HCT116 (cell line): ENCODE data around the gene SBNO2. TPM values are rescaled to one million over a fixed set of nuclear protein-coding genes. Genes with fewer than 3 reads are reported as not detected.
A peak's percentile ranks its signal among the peaks of the same experiment; 100 is the strongest.

Experiments
- ATAC-seq: fragments of 200-7000 bp; cut with Tn5 transposase; 2 replicates; pipeline ENCODE4 v1.9.1; 2020; ENCODE audit warnings: mild to moderate bottlenecking, moderate library complexity
- BruUV-seq: library from RNA; stranded (reverse); fragments of 400-500 nt; replicated peaks from 2 replicates; lab custom pipeline; 2021; lab: Mats Ljungman, UMichigan
- CTCF ChIA-PET: fragments of 300-600 bp; sonication (Branson Sonifier 250); formaldehyde crosslinking; loops from one replicate; lab custom pipeline; 2021; ENCODE audit warnings: antibody characterized with exemption; lab: Charles Lee
- POLR2A ChIA-PET: fragments of 300-600, 350-600 bp; sonication (Branson Sonifier 250); formaldehyde crosslinking; loops from one replicate; lab custom pipeline; 2021; ENCODE audit warnings: antibody characterized with exemption; lab: Charles Lee
- RAD21 ChIA-PET, 2 experiments: fragments of 300-600 bp; sonication (Branson Sonifier 250); formaldehyde crosslinking; loops; one replicate each; lab custom pipeline; 2023; ENCODE audit warnings: low total read pairs in 2 of 2; ENCODE audit not compliant: uncharacterized antibody in 2 of 2, unreplicated experiment in 2 of 2, low non-redundant PET in 1 of 2; lab: Charles Lee
- DNase-seq: peaks from one replicate; pipeline ENCODE4 v3.0.0-alpha.2; 2010; ENCODE audit warnings: low read depth, low spot score
- H2AFZ ChIP-seq: fragments of 200-600 bp; shearing (Covaris generic), sonication (generic); 2 replicates; pipeline ENCODE4 v1.6.1; 2017; ENCODE audit warnings: low read depth, mixed run types, mixed read lengths, antibody characterized with exemption, low read length; ENCODE audit not compliant: poor library complexity, severe bottlenecking
- H3K27ac ChIP-seq: 2 replicates; pipeline ENCODE4 v1.5.1; 2012; ENCODE audit warnings: low read depth, low read length
- H3K27me3 ChIP-seq: fragments of 200-600 bp; sonication (generic); 2 replicates; pipeline ENCODE4 v1.6.1; 2016; ENCODE audit warnings: mixed run types, low read length, mixed read lengths; ENCODE audit not compliant: insufficient read depth
- H3K36me3 ChIP-seq, 2 experiments: fragments of 200-500 bp in 1 of 2; fragments of 200-600 bp in 1 of 2; sonication (Bioruptor generic) in 1 of 2; sonication (generic) in 1 of 2; 2 replicates each; pipeline versions ENCODE4 v1.5.1 to v1.6.1; 2014 to 2016; ENCODE audit warnings: low read length in 2 of 2, inconsistent platforms in 1 of 2, mixed read lengths in 1 of 2, mixed run types in 1 of 2; ENCODE audit not compliant: insufficient read depth in 2 of 2, control insufficient read depth in 1 of 2
- H3K4me1 ChIP-seq, 2 experiments: fragments of 200-600 bp in 1 of 2; sonication (generic) in 1 of 2; 2 replicates each; pipeline versions ENCODE4 v1.5.1 to v1.6.1; 2012 to 2017; ENCODE audit warnings: low read length in 2 of 2, inconsistent platforms in 1 of 2, mild to moderate bottlenecking in 1 of 2, mixed read lengths in 1 of 2, mixed run types in 1 of 2, moderate library complexity in 1 of 2; ENCODE audit not compliant: insufficient read depth in 2 of 2, control insufficient read depth in 1 of 2
- H3K4me2 ChIP-seq: fragments of 200-600 bp; sonication (generic); 2 replicates; pipeline ENCODE4 v1.6.1; 2017; ENCODE audit warnings: mixed run types, low read length, mixed read lengths
- H3K4me3 ChIP-seq, 2 experiments: fragments of 200-600 bp in 1 of 2; sonication (generic) in 1 of 2; replicated peaks in 1 of 2; 2 replicates each; pipeline ENCODE4 v1.5.1; 2011 to 2016; ENCODE audit warnings: low read length in 2 of 2, control low read depth in 1 of 2, low read depth in 1 of 2, mild to moderate bottlenecking in 1 of 2, mixed read lengths in 1 of 2, mixed run types in 1 of 2
- H3K79me2 ChIP-seq: fragments of 200-600 bp; sonication (generic); 2 replicates; pipeline ENCODE4 v1.6.1; 2017; ENCODE audit warnings: mild to moderate bottlenecking, mixed run types, low read length, moderate library complexity, mixed read lengths; ENCODE audit not compliant: insufficient read depth
- H3K9ac ChIP-seq: fragments of 200-600 bp; sonication (generic); 2 replicates; pipeline ENCODE4 v1.6.1; 2016; ENCODE audit warnings: low read length, mixed read lengths
- H3K9me2 ChIP-seq: fragments of 200-600 bp; sonication (generic), shearing (Covaris generic); 2 replicates; pipeline ENCODE4 v1.6.1; 2017; ENCODE audit warnings: mixed run types, mild to moderate bottlenecking, moderate library complexity; ENCODE audit not compliant: insufficient read depth
- H3K9me3 ChIP-seq, 2 experiments: fragments of 200-500 bp in 1 of 2; fragments of 200-600 bp in 1 of 2; sonication (Bioruptor generic) in 1 of 2; sonication (generic) in 1 of 2; 2 replicates each; pipeline ENCODE4 v1.6.1; 2014 to 2017; ENCODE audit warnings: low read length in 2 of 2, mixed read lengths in 2 of 2, inconsistent platforms in 1 of 2, low read depth in 1 of 2, mild to moderate bottlenecking in 1 of 2, mixed run types in 1 of 2, moderate library complexity in 1 of 2; ENCODE audit not compliant: control insufficient read depth in 1 of 2, insufficient read depth in 1 of 2
- H4K20me1 ChIP-seq: fragments of 200-600 bp; sonication (generic), shearing (Covaris generic); 2 replicates; pipeline ENCODE4 v1.6.1; 2017; ENCODE audit warnings: mixed run types, mild to moderate bottlenecking, moderate library complexity; ENCODE audit not compliant: insufficient read depth
- CBX3 ChIP-seq: IDR thresholded peaks from 2 replicates; pipeline ENCODE4 v1.6.1; 2012; ENCODE audit warnings: low read depth
- EGR1 ChIP-seq: IDR thresholded peaks from 2 replicates; pipeline ENCODE4 v1.6.1; 2012; ENCODE audit warnings: low read depth
- ELF1 ChIP-seq: IDR thresholded peaks from 2 replicates; pipeline ENCODE4 v1.6.1; 2012; ENCODE audit warnings: low read depth, borderline replicate concordance
- EZH2 ChIP-seq: fragments of 200-600 bp; sonication (generic); IDR thresholded peaks from 2 replicates; pipeline ENCODE4 v1.6.1; 2017; ENCODE audit warnings: antibody characterized with exemption, mixed run types
- EZH2phosphoT487 ChIP-seq: fragments of 200-600 bp; IDR thresholded peaks from 2 replicates; pipeline ENCODE4 v1.6.1; 2018; ENCODE audit warnings: antibody characterized with exemption, borderline replicate concordance
- FOSL1 ChIP-seq: IDR thresholded peaks from 2 replicates; pipeline ENCODE4 v1.6.1; 2012; ENCODE audit warnings: low read depth
- POLR2AphosphoS5 ChIP-seq: IDR thresholded peaks from 2 replicates; pipeline ENCODE4 v1.6.1; 2011; ENCODE audit warnings: mild to moderate bottlenecking, low read depth, low read length, moderate library complexity
- SIN3A ChIP-seq: IDR thresholded peaks from 2 replicates; pipeline ENCODE4 v1.6.1; 2012; ENCODE audit warnings: low read depth
- SP1 ChIP-seq: IDR thresholded peaks from 2 replicates; pipeline ENCODE4 v1.6.1; 2012; ENCODE audit warnings: low read depth
- SRF ChIP-seq: IDR thresholded peaks from 2 replicates; pipeline ENCODE4 v1.6.1; 2012; ENCODE audit warnings: low read depth
- TCF7L2 ChIP-seq: IDR thresholded peaks from 2 replicates; pipeline ENCODE4 v1.7.0; 2011; ENCODE audit warnings: borderline replicate concordance, inconsistent platforms; ENCODE audit not compliant: insufficient read depth, insufficient read length; ENCODE audit errors: extremely low read depth
- YY1 ChIP-seq: IDR thresholded peaks from 2 replicates; pipeline ENCODE4 v1.6.1; 2011; ENCODE audit warnings: low read length, low read depth, moderate library complexity, mild to moderate bottlenecking; ENCODE audit not compliant: insufficient replicate concordance; ENCODE audit errors: extremely low read depth
- ZFX ChIP-seq: fragments of 450-650 bp; IDR thresholded peaks from 2 replicates; pipeline ENCODE4 v1.6.1; 2017
- ZNF274 ChIP-seq: fragments of 200-500 bp; sonication (Bioruptor generic); IDR thresholded peaks from 2 replicates; pipeline ENCODE4 v1.6.1; 2014; ENCODE audit warnings: mild to moderate bottlenecking, low read depth, low read length, inconsistent platforms
- intact Hi-C: fragments of 100-400 bp; cut with micrococcal nuclease; formaldehyde crosslinking; loops from 2 replicates; pipeline ENCODE4 v1.10.0; 2022
- total RNA-seq: library from RNA; stranded (reverse); gene quantifications from one replicate; pipeline ENCODE4 v1.2.1, GENCODE V29; 2021; ENCODE audit not compliant: unreplicated experiment
- TF ChIP-seq, protein P1 (sequence below), 3 experiments: fragments of 200-600 bp in 1 of 3; sonication (generic) in 1 of 3; IDR thresholded peaks in 2 of 3; conservative IDR thresholded peaks in 1 of 3; 2 replicates each; pipeline ENCODE4 v1.5.1; 2012 to 2017; ENCODE audit warnings: low read depth in 2 of 3, low read length in 2 of 3, antibody characterized with exemption in 1 of 3, borderline replicate concordance in 1 of 3, control low read depth in 1 of 3, mild to moderate bottlenecking in 1 of 3, mixed read lengths in 1 of 3, mixed run types in 1 of 3, moderate library complexity in 1 of 3; ENCODE audit not compliant: insufficient read depth in 1 of 3
- TF ChIP-seq, protein P2 (sequence below): IDR thresholded peaks from 2 replicates; pipeline ENCODE4 v1.6.1; 2011; ENCODE audit warnings: mild to moderate bottlenecking, low read length, moderate library complexity; ENCODE audit not compliant: insufficient replicate concordance; ENCODE audit errors: extremely low read depth
- TF ChIP-seq, protein P3 (sequence below): IDR thresholded peaks from 2 replicates; pipeline ENCODE4 v1.6.1; 2012; ENCODE audit warnings: low read depth
- TF ChIP-seq, protein P4 (sequence below): IDR thresholded peaks from 2 replicates; pipeline ENCODE4 v1.6.1; 2012
- TF ChIP-seq, protein P5 (sequence below): IDR thresholded peaks from 2 replicates; pipeline ENCODE4 v1.6.1; 2012

Gene SBNO2
- total RNA-seq, 1 experiment from 2014 or later, result 66.4 TPM

DNA sequence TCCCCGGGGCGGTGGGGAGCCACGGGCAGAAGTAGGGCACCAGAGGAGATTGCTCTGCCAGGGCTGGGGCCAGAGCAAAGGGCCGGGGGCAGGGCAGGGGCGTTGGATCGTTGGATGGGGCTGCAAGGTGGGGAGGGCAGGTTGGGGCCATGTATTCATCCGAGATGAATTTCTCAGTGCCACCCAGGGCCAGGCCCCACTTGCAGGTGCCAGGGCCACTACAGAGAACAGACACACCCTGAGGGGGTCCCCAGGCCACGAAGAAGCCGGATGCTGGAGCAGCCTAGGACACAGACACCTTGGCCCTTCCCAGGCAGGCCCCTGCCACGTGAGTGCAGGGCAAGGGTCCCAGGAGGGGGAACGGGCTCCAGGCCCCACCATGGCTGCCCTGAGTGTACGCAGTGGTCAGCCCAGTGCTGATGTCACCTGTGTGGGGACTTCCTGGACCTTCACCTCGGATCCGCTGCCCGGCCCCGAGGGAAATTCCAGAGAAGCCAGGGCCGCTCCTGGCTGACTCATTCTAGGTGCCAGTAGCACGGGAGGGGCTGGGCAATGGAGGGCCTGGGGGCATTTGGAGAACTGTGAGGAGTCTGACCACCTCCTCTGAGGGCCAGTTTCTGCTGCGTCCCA is 9.6 kb upstream of the SBNO2 start:
- intact Hi-C loops, result loop anchor here (5.0 to 10.0 kb wide), 2 partner anchors 81 to 259 kb away; partner anchors contain the start of genes ARID3A and GPX4
- ChIA-PET RAD21 (no interaction called here), POLR2A (no interaction called here), CTCF (no interaction called here)
- peak; percentile 74 for ATAC-seq
- no peak overlapping the region for H2AFZ ChIP-seq
- no peaks in the 10 kb centered on the region for H4K20me1 ChIP-seq
- no peaks in the 10 kb centered on the region for H3K27me3 ChIP-seq
- H3K79me2 ChIP-seq, result no peaks in the 10 kb centered on the region
- BruUV-seq, result TSS peak; percentile 57
- no peaks in the 10 kb centered on the region for H3K36me3 ChIP-seq
- no peaks in the 10 kb centered on the region for H3K9me2 ChIP-seq
- H3K4me3 ChIP-seq, result peak overlapping the region; percentile 9 to 28; a peak in 3 of 4 replicates
- peak overlapping the region; percentile 89 for H3K27ac ChIP-seq
- peak; percentile 73 for DNase-seq
- peak overlapping the region; percentile 68 for H3K9ac ChIP-seq
- H3K9me3 ChIP-seq, result no peaks in the 10 kb centered on the region
- peaks cover 69 to 88% of the 10 kb centered on the region in 2 experiments for H3K4me1 ChIP-seq
- peak overlapping the region; percentile 66 for H3K4me2 ChIP-seq
- TF ChIP-seq ZFX, result 0 out of 2 replicates have a peak, but pooled peaks have one; percentile 26
- TF ChIP-seq EGR1, result no peak
- TF ChIP-seq SP1, result peak; percentile 78
- TF ChIP-seq CBX3, result 0 out of 2 replicates have a peak, but pooled peaks have one; percentile 14
- no peak for TF ChIP-seq YY1
- no peak for TF ChIP-seq ZNF274
- no peak for TF ChIP-seq SIN3A
- TF ChIP-seq EZH2, result no peak
- TF ChIP-seq, protein P1, sequence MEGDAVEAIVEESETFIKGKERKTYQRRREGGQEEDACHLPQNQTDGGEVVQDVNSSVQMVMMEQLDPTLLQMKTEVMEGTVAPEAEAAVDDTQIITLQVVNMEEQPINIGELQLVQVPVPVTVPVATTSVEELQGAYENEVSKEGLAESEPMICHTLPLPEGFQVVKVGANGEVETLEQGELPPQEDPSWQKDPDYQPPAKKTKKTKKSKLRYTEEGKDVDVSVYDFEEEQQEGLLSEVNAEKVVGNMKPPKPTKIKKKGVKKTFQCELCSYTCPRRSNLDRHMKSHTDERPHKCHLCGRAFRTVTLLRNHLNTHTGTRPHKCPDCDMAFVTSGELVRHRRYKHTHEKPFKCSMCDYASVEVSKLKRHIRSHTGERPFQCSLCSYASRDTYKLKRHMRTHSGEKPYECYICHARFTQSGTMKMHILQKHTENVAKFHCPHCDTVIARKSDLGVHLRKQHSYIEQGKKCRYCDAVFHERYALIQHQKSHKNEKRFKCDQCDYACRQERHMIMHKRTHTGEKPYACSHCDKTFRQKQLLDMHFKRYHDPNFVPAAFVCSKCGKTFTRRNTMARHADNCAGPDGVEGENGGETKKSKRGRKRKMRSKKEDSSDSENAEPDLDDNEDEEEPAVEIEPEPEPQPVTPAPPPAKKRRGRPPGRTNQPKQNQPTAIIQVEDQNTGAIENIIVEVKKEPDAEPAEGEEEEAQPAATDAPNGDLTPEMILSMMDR (IDR thresholded peaks at IDR 0.05 in 2 of 3, conservative IDR thresholded peaks at IDR 0.05 in 1 of 3; ENCODE audit: borderline replicate concordance in 1 of 3, insufficient read depth in 1 of 3, low read depth in 2 of 3, low read length in 2 of 3), result no peak
- no peak for TF ChIP-seq TCF7L2
- no peak; the same call in 1 of the 2 replicates for TF ChIP-seq ELF1
- TF ChIP-seq, protein P2, sequence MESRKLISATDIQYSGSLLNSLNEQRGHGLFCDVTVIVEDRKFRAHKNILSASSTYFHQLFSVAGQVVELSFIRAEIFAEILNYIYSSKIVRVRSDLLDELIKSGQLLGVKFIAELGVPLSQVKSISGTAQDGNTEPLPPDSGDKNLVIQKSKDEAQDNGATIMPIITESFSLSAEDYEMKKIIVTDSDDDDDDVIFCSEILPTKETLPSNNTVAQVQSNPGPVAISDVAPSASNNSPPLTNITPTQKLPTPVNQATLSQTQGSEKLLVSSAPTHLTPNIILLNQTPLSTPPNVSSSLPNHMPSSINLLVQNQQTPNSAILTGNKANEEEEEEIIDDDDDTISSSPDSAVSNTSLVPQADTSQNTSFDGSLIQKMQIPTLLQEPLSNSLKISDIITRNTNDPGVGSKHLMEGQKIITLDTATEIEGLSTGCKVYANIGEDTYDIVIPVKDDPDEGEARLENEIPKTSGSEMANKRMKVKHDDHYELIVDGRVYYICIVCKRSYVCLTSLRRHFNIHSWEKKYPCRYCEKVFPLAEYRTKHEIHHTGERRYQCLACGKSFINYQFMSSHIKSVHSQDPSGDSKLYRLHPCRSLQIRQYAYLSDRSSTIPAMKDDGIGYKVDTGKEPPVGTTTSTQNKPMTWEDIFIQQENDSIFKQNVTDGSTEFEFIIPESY, result peak; percentile 61
- peak; percentile 66 for TF ChIP-seq POLR2AphosphoS5
- TF ChIP-seq, protein P3, sequence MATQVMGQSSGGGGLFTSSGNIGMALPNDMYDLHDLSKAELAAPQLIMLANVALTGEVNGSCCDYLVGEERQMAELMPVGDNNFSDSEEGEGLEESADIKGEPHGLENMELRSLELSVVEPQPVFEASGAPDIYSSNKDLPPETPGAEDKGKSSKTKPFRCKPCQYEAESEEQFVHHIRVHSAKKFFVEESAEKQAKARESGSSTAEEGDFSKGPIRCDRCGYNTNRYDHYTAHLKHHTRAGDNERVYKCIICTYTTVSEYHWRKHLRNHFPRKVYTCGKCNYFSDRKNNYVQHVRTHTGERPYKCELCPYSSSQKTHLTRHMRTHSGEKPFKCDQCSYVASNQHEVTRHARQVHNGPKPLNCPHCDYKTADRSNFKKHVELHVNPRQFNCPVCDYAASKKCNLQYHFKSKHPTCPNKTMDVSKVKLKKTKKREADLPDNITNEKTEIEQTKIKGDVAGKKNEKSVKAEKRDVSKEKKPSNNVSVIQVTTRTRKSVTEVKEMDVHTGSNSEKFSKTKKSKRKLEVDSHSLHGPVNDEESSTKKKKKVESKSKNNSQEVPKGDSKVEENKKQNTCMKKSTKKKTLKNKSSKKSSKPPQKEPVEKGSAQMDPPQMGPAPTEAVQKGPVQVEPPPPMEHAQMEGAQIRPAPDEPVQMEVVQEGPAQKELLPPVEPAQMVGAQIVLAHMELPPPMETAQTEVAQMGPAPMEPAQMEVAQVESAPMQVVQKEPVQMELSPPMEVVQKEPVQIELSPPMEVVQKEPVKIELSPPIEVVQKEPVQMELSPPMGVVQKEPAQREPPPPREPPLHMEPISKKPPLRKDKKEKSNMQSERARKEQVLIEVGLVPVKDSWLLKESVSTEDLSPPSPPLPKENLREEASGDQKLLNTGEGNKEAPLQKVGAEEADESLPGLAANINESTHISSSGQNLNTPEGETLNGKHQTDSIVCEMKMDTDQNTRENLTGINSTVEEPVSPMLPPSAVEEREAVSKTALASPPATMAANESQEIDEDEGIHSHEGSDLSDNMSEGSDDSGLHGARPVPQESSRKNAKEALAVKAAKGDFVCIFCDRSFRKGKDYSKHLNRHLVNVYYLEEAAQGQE, result no peak
- TF ChIP-seq, protein P4, sequence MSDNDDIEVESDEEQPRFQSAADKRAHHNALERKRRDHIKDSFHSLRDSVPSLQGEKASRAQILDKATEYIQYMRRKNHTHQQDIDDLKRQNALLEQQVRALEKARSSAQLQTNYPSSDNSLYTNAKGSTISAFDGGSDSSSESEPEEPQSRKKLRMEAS, result no peak; the same call in 1 of the 2 replicates
- no peak for TF ChIP-seq EZH2phosphoT487
- TF ChIP-seq, protein P5, sequence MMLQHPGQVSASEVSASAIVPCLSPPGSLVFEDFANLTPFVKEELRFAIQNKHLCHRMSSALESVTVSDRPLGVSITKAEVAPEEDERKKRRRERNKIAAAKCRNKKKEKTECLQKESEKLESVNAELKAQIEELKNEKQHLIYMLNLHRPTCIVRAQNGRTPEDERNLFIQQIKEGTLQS, result no peak
- peak; percentile 91 for TF ChIP-seq FOSL1
- TF ChIP-seq SRF, result no peak
